Measurements from ENCODE around the gene ROR2. TPM values are rescaled to one million over a fixed set of nuclear protein-coding genes. Genes with fewer than 3 reads are reported as not detected.
"Not testable (repeated sequence)": the region's sequence is repeated elsewhere in the genome, so short reads cannot be mapped to it uniquely, and the experiment has no call there.

ROR2 gene
- total RNA-seq, 1 experiment from 2014 or later = 0.11 TPM

DNA sequence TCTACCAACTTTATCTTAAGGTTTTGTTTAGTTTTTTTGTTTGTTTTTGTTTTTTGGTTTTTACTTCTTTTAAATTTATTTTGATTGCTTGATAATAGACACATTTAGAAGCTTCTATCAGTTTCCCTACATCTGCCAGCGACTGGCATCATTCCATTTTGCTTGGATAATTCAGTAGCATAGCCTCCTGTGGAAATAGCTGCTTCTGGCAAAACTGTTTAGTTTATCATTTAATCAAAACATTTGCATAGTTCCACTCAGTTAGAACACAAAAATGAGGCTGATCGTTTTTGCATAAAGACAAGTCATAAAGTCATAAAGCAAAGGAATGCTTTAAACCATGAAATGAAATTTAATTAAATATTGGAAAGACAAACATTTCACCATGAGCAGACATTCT lies 392.7 kb downstream of the ROR2 start:
- in situ Hi-C loops (cut with HindIII; ENCODE audit: low pct_unique_long_range_greater_than_20kb, low sequenced_read_pairs) = no loop called here
- no peak for DNase-seq (ENCODE audit: low read depth, low spot score)

DNA sequence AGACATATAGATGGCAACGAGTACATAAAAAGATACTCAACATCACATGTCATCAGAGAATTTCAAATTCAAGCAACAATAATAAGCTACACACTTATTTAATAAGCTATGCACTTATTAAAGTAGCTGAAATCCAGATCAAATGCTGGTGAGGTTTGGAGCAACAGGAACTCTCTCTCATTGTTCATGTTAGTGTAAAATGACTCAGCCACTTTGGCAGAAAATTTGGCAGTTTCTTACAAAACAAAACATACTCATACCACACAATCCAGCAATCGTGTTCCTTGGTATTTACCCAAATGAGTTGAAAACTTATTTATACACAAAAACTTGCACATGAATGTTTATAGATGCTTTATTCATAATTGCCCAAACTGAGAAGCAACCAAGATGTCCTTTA lies 394.9 kb downstream of the ROR2 start:
- no peak for DNase-seq (ENCODE audit: low read depth, low spot score)
- in situ Hi-C loops (cut with HindIII; ENCODE audit: low pct_unique_long_range_greater_than_20kb, low sequenced_read_pairs) = no loop called here

DNA sequence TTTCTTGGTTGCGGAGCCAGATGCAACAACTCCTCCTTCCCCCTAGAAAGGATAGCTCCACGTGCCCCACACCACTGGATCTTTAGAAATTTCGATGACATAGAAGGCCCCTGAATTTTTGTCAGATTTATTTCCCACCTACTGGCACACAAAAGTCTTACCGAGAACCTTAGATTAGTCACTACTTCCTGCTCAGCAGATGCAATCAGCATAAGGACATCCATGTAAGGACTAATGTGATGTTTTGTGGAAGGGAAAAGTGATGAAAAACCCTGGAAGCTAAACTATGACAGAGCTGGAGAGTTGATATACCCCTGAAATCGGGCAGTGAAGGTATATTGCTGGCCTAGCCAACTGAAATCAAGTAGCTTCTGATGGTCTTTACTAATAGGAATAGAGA lies 400.9 kb downstream of the ROR2 start:
- no peak for DNase-seq (ENCODE audit: low read depth, low spot score)
- in situ Hi-C loops (cut with HindIII; ENCODE audit: low pct_unique_long_range_greater_than_20kb, low sequenced_read_pairs) = no loop called here

DNA sequence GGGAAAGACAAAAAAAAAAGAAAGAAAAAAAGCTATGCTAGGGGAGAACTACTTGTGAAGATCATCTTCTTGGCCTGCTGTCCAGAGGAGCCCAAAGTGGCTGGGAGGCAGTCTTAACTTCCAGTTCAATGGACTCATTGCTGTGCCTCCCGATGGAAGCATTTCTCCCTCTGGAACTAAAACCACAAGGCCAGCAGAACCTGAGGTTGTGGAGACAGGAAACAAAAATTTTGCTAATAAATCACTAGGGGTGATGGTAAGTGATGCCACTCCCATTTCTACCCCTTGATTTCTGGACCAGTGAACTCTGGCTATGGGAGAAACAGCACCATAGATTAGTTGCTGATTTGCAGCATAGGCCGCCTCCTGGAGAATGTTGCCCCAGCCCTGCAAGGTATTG lies 402.9 kb downstream of the ROR2 start:
- no peak for DNase-seq (ENCODE audit: low read depth, low spot score)
- in situ Hi-C loops (cut with HindIII; ENCODE audit: low pct_unique_long_range_greater_than_20kb, low sequenced_read_pairs) = no loop called here

DNA sequence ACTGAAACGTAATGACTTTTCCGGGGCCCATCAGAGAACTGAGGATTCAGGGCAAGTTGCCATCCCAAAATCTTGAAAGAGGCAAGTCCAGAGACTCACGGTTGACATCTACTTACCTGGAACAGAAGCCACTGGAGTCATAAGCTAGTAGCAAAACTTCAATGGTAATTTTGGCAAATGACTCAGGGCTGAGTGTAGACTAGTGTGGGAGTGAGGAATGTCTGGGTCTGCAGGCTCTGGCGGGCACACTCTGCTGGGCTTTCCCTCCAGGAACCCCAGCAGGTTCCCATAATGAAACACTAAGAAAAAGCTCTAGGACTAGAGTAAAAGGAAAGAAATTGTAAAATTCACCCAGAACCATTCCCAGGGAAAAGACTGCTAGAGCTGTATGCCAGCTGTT lies 403.5 kb downstream of the ROR2 start:
- in situ Hi-C loops (cut with HindIII; ENCODE audit: low pct_unique_long_range_greater_than_20kb, low sequenced_read_pairs) = no loop called here
- no peak for DNase-seq (ENCODE audit: low read depth, low spot score)

DNA sequence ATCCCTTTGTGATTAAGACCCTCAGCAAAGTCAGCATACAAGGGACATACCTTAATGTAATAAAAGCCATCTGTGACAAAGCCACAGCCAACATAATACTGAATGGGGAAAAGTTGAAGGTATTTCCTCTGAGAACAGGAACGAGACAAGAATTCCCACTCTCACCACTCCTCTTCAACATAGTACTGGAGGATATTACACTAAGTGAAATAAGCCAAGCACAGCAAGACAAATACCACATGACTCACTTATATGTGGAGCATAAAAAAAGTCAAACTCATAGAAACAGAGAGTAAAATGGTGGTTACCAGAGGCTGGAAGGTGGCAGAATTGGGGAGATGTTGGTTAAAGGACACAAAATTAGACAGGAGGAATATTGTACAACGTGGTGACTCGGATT lies 408.3 kb downstream of the ROR2 start:
- in situ Hi-C loops (cut with HindIII; ENCODE audit: low pct_unique_long_range_greater_than_20kb, low sequenced_read_pairs) = no loop called here
- no peak for DNase-seq (ENCODE audit: low read depth, low spot score)

DNA sequence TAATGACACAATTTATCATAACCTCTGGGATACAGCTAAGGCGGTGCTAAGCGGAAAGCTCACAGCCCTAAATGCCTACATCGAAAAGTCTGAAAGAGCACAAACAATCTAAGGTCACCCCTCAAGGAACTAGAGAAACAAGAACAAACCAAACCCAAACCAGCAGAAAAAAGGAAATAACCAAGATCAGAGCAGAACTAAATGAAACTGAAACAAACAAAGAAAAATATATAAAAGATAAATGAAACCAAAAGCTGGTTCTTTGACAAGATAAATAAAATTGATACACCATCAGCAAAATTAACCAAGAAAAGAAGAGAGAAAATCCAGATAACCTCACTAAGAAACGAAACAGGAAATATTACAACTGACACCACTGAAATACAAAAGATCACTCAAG lies 409.5 kb downstream of the ROR2 start:
- DNase-seq (ENCODE audit: low read depth, low spot score); in situ Hi-C loops (cut with HindIII; ENCODE audit: low pct_unique_long_range_greater_than_20kb, low sequenced_read_pairs): not testable (repeated sequence)

DNA sequence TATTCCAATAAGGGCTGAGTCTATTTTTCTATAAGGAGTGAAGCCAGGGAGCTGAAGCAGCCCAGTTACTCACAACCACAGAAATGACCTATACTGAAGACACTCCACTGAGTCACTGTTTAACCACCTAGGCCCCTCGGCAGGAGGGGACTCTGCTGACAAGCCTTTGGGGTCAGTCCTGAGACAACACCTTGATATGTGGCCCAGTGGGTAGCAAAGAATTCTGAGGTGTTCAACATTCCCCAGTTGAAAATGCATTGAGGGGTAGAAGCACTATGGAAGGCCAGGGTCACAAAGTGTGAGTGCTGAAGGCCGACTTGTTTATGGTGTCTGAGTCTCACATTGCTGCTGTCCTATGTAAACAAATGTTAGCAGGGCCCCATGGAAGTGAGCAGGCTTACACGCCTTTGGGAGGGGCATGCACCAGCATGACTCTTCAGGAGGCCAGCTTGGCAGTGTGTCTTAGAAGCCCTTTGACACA lies 413.8 kb downstream of the ROR2 start:
- in situ Hi-C loops (cut with HindIII; ENCODE audit: low pct_unique_long_range_greater_than_20kb, low sequenced_read_pairs) = no loop called here

DNA sequence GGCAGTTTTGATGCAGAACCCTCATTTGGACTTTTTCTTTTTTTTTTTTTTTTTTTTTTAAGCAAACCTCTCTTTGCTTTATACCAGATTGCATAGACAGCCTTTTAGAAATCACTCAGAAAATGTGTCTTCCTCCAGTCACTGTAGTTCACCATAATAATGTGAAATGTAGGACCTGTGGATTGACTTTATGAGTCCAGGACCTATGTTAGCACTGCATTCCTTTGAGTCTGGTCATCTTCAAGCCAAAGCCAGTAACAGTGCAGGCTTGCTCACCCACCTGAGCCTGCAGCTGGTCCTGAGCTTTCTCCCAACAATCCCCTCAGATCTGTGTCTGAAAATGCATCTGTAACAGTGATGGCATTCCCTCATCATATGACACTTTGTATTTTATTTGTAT lies 415.7 kb downstream of the ROR2 start:
- in situ Hi-C loops (cut with HindIII; ENCODE audit: low pct_unique_long_range_greater_than_20kb, low sequenced_read_pairs) = no loop called here
- DNase-seq (ENCODE audit: low read depth, low spot score) = no peak

More for the DNA sequence above, 413.8 kb downstream of the ROR2 start:
- DNase-seq (ENCODE audit: low read depth, low spot score) = no peak

DNA sequence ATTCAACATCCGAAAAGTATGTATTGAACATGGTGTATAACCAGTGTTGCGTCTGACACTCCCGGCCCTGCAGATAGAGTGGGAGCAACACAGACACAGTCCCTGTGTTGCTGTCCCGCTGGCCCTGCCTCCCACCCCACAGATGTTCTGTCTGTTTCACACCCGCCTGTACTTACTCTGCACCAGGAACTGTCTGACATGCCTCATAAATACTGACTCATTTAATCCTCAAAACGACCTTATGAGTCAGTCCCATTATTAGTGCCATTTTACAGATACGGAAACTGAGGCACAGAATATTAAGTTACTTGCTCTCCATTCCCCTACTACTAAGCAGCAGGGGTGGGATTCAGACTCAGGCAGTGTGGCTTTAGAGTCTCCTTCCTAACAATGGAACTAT lies 416.6 kb downstream of the ROR2 start:
- in situ Hi-C loops (cut with HindIII; ENCODE audit: low pct_unique_long_range_greater_than_20kb, low sequenced_read_pairs) = no loop called here
- no peak for DNase-seq (ENCODE audit: low read depth, low spot score)

DNA sequence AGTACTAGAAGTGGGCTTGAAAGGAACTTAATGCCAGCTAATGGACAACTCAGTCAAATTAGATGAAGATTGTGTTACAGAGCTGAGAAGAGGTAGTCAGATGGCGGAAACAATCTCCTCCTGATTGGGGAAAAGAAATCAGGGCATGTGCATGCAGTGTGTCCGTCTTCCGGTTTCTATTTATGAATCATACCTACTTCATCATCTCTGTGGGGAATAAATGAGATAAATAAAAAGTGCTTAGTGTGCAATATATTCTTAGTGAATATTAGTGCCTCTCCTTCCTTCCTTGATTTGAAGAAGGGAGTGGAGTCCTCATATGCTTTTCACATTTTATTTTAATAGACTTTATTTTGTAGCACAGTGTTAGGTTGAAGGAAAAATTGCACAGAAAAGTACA lies 417.7 kb downstream of the ROR2 start:
- DNase-seq (ENCODE audit: low read depth, low spot score) = no peak
- in situ Hi-C loops (cut with HindIII; ENCODE audit: low pct_unique_long_range_greater_than_20kb, low sequenced_read_pairs) = no loop called here

DNA sequence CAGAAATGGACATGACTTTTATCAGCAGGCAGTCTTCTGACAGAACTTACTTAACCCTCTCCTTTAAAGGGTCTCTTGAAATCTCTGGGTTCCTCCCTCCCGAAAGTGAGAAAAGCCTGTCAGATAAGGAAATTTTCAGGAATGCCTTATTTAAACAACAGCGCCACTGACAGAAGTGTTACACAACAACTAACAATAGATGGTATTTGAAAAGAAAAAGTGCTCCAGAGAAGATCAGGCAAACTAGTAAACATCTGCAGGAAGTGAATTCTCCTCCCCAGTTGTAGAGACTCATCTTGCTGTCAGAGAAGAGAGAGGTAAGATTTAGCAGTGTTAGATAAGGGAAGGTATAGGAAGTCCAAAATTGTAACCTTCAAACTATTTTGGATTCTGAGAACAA lies 419.2 kb downstream of the ROR2 start:
- in situ Hi-C loops (cut with HindIII; ENCODE audit: low pct_unique_long_range_greater_than_20kb, low sequenced_read_pairs) = no loop called here
- DNase-seq (ENCODE audit: low read depth, low spot score) = peak; percentile 1

DNA sequence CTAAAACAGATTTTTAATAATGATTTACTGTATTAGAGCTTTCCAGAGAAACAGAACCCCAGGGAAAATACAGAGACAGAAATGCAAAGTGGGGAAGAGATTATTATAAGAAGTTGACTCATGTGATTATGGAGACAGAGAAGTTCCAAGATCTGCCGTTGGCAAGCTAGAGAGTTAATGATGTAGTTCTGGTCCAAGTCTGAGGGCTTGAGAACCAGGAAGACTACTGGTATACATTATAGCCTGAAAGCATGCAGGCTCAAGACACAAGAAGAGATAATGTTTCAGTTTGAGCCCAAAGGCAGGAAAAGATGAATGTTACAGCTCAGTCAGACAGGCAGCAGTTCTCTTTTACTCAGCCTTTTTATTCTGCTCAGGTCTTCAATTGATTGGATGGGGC lies 427.5 kb downstream of the ROR2 start:
- in situ Hi-C loops (cut with HindIII; ENCODE audit: low pct_unique_long_range_greater_than_20kb, low sequenced_read_pairs) = no loop called here
- no peak for DNase-seq (ENCODE audit: low read depth, low spot score)

DNA sequence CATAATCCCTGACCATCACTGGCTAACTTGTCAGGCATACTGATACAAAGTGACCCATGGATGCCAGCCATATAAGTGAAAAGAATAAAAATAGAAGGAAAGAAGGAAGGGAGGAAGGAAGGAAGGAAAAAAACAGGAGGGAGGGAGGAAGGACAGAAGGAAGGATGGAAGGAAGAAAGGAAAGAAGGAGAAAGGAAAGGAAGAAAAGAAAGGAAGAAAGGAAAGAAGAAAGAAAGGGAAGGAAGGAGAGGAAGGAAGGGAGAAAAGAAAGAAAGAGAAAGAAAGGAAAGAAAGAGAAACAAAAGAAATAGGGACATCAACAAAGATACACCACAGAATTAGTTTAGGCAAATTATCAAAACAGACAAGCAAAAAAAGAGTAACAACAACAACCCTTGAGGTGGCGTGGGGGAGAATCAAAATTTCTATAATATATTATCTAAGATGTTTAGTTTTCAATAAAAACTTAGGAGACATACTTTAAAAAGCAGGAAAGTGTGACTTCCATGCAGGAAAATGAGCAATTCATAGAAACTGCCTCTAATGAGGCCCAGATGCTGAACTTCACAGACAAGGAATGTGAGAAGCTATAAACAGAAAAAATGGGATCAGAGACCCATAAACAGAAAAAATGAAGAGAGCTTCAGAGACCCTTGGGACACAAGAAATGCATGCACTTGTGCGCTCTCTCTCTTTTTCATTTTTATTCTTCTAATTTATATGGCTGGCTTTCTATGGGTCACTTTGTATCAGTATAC lies 430.3 kb downstream of the ROR2 start:
- in situ Hi-C loops (cut with HindIII; ENCODE audit: low pct_unique_long_range_greater_than_20kb, low sequenced_read_pairs) = no loop called here
- DNase-seq (ENCODE audit: low read depth, low spot score) = no peak

DNA sequence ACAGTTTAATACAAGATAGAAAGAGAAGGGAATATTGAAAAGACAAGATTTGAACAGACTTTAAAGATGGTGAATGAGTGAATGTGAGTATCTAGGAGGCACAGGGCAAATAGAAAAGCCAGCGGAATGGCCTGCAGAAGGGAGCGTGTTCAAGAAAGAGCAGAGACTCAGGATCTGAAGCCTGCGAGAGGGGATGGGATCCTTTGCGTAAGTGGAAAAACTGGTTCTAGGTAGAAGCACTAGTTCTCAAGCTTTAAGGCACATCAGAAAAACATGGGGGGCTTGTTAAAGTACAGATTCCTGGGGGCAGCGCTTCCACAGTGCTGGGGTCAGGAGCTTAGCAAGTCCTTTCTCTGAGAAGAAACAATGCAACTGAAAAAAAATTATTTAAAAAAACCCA lies 431.6 kb downstream of the ROR2 start:
- in situ Hi-C loops (cut with HindIII; ENCODE audit: low pct_unique_long_range_greater_than_20kb, low sequenced_read_pairs) = no loop called here

DNA sequence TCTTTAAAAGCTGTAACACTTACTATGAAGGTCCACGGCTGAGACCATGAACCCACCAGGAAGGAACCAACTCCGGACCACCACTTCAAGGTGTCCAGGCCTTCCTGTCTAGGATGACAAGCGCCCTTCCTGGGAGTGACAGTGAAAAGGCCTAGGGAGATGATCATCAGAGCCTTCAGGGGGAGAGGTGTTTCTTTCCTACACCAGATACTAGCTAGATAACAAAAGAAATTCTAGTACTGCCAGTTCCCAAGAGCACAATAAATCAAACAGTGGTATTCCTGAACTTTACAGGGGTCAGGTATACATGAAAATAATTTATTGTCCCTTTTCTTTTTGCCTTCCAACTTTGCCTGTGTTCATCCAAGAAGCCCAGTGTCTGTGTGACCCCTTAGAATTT lies 432.2 kb downstream of the ROR2 start:
- in situ Hi-C loops (cut with HindIII; ENCODE audit: low pct_unique_long_range_greater_than_20kb, low sequenced_read_pairs) = no loop called here
- DNase-seq (ENCODE audit: low read depth, low spot score) = no peak

More for the DNA sequence above, 431.6 kb downstream of the ROR2 start:
- no peak for DNase-seq (ENCODE audit: low read depth, low spot score)

DNA sequence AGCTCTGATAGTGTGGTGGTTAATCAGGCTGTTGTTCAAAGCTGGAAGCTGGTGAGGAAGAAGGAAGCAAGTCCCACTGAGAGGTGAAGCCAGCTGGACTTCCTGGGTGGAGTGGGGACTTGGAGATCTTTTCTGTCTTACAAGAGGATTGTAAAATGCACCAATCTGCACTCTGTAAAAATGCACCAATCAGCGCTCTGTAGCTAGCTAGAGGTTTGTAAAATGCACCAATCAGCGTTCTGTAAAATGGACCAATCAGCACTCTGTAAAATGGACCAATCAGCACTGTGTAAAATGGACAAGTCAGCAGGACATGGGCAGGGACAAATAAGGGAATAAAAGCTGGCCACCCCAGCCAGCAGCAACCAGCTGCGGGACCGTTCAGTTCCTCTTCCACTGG lies 432.7 kb downstream of the ROR2 start:
- in situ Hi-C loops (cut with HindIII; ENCODE audit: low pct_unique_long_range_greater_than_20kb, low sequenced_read_pairs); DNase-seq (ENCODE audit: low read depth, low spot score): not testable (repeated sequence)

DNA sequence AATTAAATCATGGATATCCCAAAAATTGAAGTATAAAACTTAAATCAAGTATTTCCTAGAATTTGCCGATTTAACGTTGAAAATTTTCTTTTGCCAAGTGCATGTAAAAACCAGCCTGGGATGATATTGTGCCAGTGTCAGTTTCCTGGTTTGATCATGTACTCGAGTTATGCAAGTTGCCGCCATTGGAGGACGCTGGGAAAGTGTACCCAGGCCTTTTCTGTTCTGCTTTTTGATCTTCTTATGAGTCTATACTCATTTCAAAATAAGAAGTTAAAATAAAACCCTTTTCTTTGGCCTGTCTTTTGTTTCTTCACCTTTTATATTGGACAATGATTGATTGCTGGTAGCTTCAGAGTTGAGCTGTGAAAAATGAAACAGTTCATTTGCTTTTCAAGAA lies 433.3 kb downstream of the ROR2 start:
- in situ Hi-C loops (cut with HindIII; ENCODE audit: low pct_unique_long_range_greater_than_20kb, low sequenced_read_pairs) = no loop called here

DNA sequence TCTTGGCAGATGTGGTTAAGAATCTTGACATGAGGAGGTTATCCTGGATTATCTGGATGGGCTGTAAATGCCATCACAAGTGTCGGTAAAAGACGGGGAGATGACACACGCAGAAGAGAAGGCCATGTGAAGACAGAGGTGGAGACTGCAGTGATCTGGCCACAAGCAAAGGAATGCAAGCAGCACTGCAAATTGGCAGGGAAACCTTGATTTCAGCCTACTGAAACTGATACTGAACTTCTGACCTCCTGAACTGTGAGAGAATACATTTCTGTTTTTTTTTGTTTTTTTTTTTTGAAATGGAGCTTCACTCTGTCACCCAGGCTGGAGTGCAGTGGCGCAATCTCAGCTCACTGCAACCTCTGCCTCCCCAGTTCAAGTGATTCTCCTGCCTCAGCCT lies 433.9 kb downstream of the ROR2 start:
- DNase-seq (ENCODE audit: low read depth, low spot score) = no peak
- in situ Hi-C loops (cut with HindIII; ENCODE audit: low pct_unique_long_range_greater_than_20kb, low sequenced_read_pairs) = no loop called here

More for the DNA sequence above, 433.3 kb downstream of the ROR2 start:
- no peak for DNase-seq (ENCODE audit: low read depth, low spot score)
